ENCODE measurements around the gene CNIH1. TPM values are rescaled to one million over a fixed set of nuclear protein-coding genes. Genes with fewer than 3 reads are reported as not detected.
"Not testable (repeated sequence)": the region's sequence is repeated elsewhere in the genome, so short reads cannot be mapped to it uniquely, and the experiment has no call there.

The CNIH1 gene
- total RNA-seq, 2 donors from 2014 or later = 117 to 125 TPM

- H3K4me1 ChIP-seq = no peaks in the 10 kb centered on the region
- H3K9ac ChIP-seq (ENCODE audit: low read depth in 2 of 2, low read length in 2 of 2) = peak overlapping the region; percentile 77 to 94
- peak overlapping the region; percentile 54 for H3K4me3 ChIP-seq
- no peaks in the 10 kb centered on the region for H3K36me3 ChIP-seq
- intact Hi-C loops (cut with DNase I) = no loop called here
- H3K27ac ChIP-seq = peak overlapping the region; percentile 90
- no peak for TF ChIP-seq CTCF (IDR thresholded peaks at IDR 0.05)
- DNase-seq = no peak
- H3K9me3 ChIP-seq = no peaks in the 10 kb centered on the region
- H3K27me3 ChIP-seq = no peaks in the 10 kb centered on the region
These were observed 1.1 kb downstream of the CNIH1 start for GRCh38 chr14:54440037-54440436.

GRCh38 chr14:54438703-54439102 lies 2.5 kb downstream of the CNIH1 start:
- TF ChIP-seq CTCF (IDR thresholded peaks at IDR 0.05) = no peak
- intact Hi-C loops (cut with DNase I) = no loop called here
- H3K27ac ChIP-seq = no peak overlapping the region
- H3K4me3 ChIP-seq = no peak overlapping the region
- H3K36me3 ChIP-seq = no peaks in the 10 kb centered on the region
- H3K27me3 ChIP-seq = no peaks in the 10 kb centered on the region
- H3K4me1 ChIP-seq = no peaks in the 10 kb centered on the region
- H3K9me3 ChIP-seq = no peaks in the 10 kb centered on the region
- no peak overlapping the region for H3K9ac ChIP-seq (ENCODE audit: low read depth in 2 of 2, low read length in 2 of 2)
- no peak for DNase-seq

GRCh38 chr14:54437954-54438353 lies 3.2 kb downstream of the CNIH1 start:
- H3K27ac ChIP-seq; H3K4me3 ChIP-seq; intact Hi-C loops (cut with DNase I); H3K27me3 ChIP-seq; H3K9ac ChIP-seq (ENCODE audit: low read depth in 2 of 2, low read length in 2 of 2); DNase-seq; H3K4me1 ChIP-seq; H3K9me3 ChIP-seq; H3K36me3 ChIP-seq: not testable (repeated sequence)

GRCh38 chr14:54435500-54435981 lies 5.6 kb downstream of the CNIH1 start:
- no peak for TF ChIP-seq CTCF (IDR thresholded peaks at IDR 0.05)
- H3K27me3 ChIP-seq = no peaks in the 10 kb centered on the region
- H3K4me1 ChIP-seq = no peaks in the 10 kb centered on the region
- DNase-seq = no peak
- H3K27ac ChIP-seq = no peak overlapping the region
- H3K9me3 ChIP-seq = no peaks in the 10 kb centered on the region
- intact Hi-C loops (cut with DNase I) = no loop called here
- H3K36me3 ChIP-seq = no peaks in the 10 kb centered on the region
- H3K4me3 ChIP-seq = no peak overlapping the region
- H3K9ac ChIP-seq (ENCODE audit: low read depth in 2 of 2, low read length in 2 of 2) = no peak overlapping the region

- no peak for DNase-seq
- Histone ChIP-seq H3K9ac (ENCODE audit: low read depth in 2 of 2, low read length in 2 of 2) (no peak overlapping the region), H3K36me3 (no peaks in the 10 kb centered on the region), H3K4me1 (no peaks in the 10 kb centered on the region), H3K9me3 (no peaks in the 10 kb centered on the region), H3K27me3 (no peaks in the 10 kb centered on the region), H3K27ac (no peak overlapping the region), H3K4me3 (no peak overlapping the region)
- TF ChIP-seq CTCF (IDR thresholded peaks at IDR 0.05) = no peak
- intact Hi-C loops (cut with DNase I) = no loop called here
These were observed 12.6 kb downstream of the CNIH1 start for GRCh38 chr14:54428527-54428926.

GRCh38 chr14:54427871-54428270 lies 13.3 kb downstream of the CNIH1 start:
- Histone ChIP-seq H3K4me3 (no peak overlapping the region), H3K9me3 (no peaks in the 10 kb centered on the region), H3K9ac (ENCODE audit: low read depth in 2 of 2, low read length in 2 of 2) (no peak overlapping the region), H3K36me3 (no peaks in the 10 kb centered on the region), H3K27me3 (no peaks in the 10 kb centered on the region), H3K27ac (no peak overlapping the region), H3K4me1 (no peaks in the 10 kb centered on the region)
- intact Hi-C loops (cut with DNase I) = no loop called here
- DNase-seq = no peak
- no peak for TF ChIP-seq CTCF (IDR thresholded peaks at IDR 0.05)

All from colonic mucosa (tissue), 4 donors.